ENCODE measurements around the gene LDLR.
"Not testable (repeated sequence)": the region's sequence is repeated elsewhere in the genome, so short reads cannot be mapped to it uniquely, and the experiment has no call there.

LDLR gene

GRCh38 chr19:11172576-11172975 is 83.3 kb downstream of the LDLR start:
- DNase-seq (ENCODE audit: low read depth in 2 of 2), result no peak

GRCh38 chr19:11173516-11174155 is 84.4 kb downstream of the LDLR start:
- no peak for DNase-seq (ENCODE audit: low read depth in 2 of 2)

GRCh38 chr19:11174336-11174735 is 85.1 kb downstream of the LDLR start:
- no peak for DNase-seq (ENCODE audit: low read depth in 2 of 2)

DNA sequence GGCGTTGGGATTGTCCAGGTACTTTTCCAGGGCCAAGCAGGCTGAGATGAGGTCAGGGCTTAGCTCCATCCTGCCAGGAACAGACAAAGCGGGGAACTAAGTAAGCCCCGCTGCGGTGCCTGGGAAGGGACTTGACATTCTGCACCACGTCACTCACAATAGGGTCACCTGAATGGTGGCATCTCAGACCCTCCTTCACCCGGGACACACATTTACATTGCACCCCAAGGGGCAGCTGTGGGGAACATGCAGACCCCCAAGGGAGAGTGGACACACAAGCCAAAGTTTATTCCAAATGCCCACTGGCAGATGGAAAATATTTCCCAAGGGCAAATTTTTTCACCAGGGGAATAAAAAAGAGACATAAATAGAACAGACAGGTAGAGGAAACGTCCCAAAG is 86.7 kb downstream of the LDLR start:
- no peak for DNase-seq (ENCODE audit: low read depth in 2 of 2)

- no peak for DNase-seq (ENCODE audit: low read depth in 2 of 2)
Observed at GRCh38 chr19:11176466-11177193, 87.4 kb downstream of the LDLR start.

- DNase-seq (ENCODE audit: low read depth in 2 of 2), result no peak
Observed at GRCh38 chr19:11177592-11177991, 88.3 kb downstream of the LDLR start.

- DNase-seq (ENCODE audit: low read depth in 2 of 2), result not testable (repeated sequence)
Observed at GRCh38 chr19:11179145-11179465, 89.8 kb downstream of the LDLR start.

DNA sequence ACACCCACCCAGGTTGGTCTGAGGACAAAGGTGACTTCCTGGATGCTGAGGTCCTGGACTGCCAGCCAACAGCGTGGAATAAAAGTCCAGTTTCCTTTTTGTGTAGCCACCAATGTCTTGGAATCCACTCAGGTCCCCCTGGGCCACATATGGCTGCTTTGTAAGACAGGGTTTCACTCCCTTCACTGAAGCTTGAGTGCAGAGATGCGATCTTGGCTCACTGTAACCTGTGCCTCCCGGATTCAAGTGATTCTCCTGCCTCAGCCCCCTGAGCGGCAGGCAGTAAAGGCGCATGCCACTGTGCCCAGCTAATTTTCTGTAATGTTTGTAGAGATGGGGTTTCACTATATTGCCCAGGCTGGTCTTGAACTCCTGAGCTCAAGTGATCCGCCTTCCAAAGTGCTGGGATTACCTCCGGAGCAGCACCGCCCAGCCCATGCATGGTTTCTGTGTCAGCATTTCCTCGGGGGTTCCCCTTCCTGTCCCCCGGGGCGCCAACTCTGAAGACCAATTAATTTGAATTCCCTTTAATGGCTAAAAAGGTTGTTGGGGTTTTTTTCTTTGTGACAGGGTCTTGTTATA is 90.5 kb downstream of the LDLR start:
- no peak for DNase-seq (ENCODE audit: low read depth in 2 of 2)

DNA sequence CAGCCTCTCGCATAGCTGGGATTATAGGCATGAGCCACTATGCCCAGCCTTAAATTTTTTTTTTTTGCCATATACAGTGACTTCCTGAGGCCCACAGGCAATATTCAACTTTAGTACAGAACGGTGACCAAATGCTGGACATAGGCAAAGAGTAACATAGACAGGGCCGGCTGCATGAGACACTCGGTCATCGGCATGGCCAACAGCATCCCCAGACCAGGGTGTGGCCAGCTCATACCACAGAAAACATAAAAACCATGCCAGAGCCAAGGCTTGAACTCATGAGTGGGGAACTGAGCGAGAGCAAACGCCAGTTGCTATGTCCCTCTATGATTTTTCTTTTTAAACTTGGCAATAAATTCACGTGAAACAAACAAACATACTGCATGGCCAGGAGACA is 91.1 kb downstream of the LDLR start:
- no peak for DNase-seq (ENCODE audit: low read depth in 2 of 2)

DNA sequence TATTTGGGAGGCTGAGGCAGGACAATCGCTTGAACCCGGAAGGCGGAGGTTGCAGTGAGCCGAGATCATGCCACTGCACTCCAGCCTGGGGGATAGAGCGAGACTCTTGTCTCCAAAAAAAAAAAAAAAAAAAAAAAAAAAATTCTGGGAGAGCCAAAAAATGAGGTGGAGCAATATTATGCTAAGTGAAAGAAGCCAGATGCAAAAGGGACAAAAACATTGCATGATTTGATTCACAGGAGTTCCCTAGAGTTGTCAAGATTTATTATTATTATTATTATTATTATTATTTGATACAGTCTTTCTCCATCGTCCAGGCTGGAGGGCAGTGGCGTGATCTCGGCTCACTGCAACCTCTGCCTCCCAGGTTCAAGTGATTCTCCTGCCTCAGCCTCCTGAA is 91.7 kb downstream of the LDLR start:
- DNase-seq (ENCODE audit: low read depth in 2 of 2), result not testable (repeated sequence)

- DNase-seq (ENCODE audit: low read depth in 2 of 2), result no peak
Observed at GRCh38 chr19:11181488-11181887, 92.2 kb downstream of the LDLR start.
